H1 (cell line): ENCODE data around the gene C20orf96. TPM values are rescaled to one million over a fixed set of nuclear protein-coding genes. Genes with fewer than 3 reads are reported as not detected.

Experiments used
- BACH1 ChIP-seq: IDR thresholded peaks from 2 replicates; pipeline ENCODE4 v1.6.1; 2012; ENCODE audit warnings: low read length, improper control_type of control experiment
- BRCA1 ChIP-seq: IDR thresholded peaks from 2 replicates; pipeline ENCODE4 v1.6.1; 2012; ENCODE audit warnings: low read depth, low read length, improper control_type of control experiment
- CEBPB ChIP-seq: IDR thresholded peaks from 2 replicates; pipeline ENCODE4 v1.6.1; 2012; ENCODE audit warnings: low read depth, low read length
- GTF2F1 ChIP-seq: IDR thresholded peaks from 2 replicates; pipeline ENCODE4 v1.6.1; 2012; ENCODE audit warnings: low read depth, low read length, improper control_type of control experiment, borderline replicate concordance
- JUN ChIP-seq: IDR thresholded peaks from 2 replicates; pipeline ENCODE4 v1.6.1; 2011; ENCODE audit warnings: low read depth, mild to moderate bottlenecking, improper control_type of control experiment, low read length
- JUND ChIP-seq: IDR thresholded peaks from 2 replicates; pipeline ENCODE4 v1.6.1; 2011; ENCODE audit warnings: mild to moderate bottlenecking, improper control_type of control experiment, low read length
- NANOG ChIP-seq: IDR thresholded peaks from 2 replicates; pipeline ENCODE4 v1.6.1; 2011; ENCODE audit warnings: low read length, low read depth, mild to moderate bottlenecking, inconsistent platforms; ENCODE audit not compliant: insufficient read depth, poor library complexity, severe bottlenecking
- PHF8 ChIP-seq: fragments of 200-600 bp; sonication (generic); conservative IDR thresholded peaks from 2 replicates; pipeline ENCODE4 v1.7.1; 2012; ENCODE audit warnings: low read depth, mild to moderate bottlenecking, inconsistent platforms, low read length, moderate library complexity
- RAD21 ChIP-seq, 2 experiments: IDR thresholded peaks in 1 of 2; conservative IDR thresholded peaks in 1 of 2; 2 replicates each; pipeline ENCODE4 v1.6.1; 2011; ENCODE audit warnings: low read depth in 2 of 2, low read length in 2 of 2, improper control_type of control experiment in 1 of 2, inconsistent platforms in 1 of 2, mild to moderate bottlenecking in 1 of 2, moderate library complexity in 1 of 2
- RNF2 ChIP-seq: fragments of 200-900, 300-1000 bp; sonication (generic); IDR thresholded peaks from 2 replicates; pipeline ENCODE4 v1.7.1; 2016; ENCODE audit warnings: borderline replicate concordance, low read depth, mild to moderate bottlenecking, antibody characterized with exemption, low read length; ENCODE audit not compliant: poor library complexity, severe bottlenecking; ENCODE audit errors: missing control alignments
- SIRT6 ChIP-seq: IDR thresholded peaks from one replicate; pipeline ENCODE4 v1.7.1; 2012; ENCODE audit warnings: low read length, inconsistent platforms
- TBP ChIP-seq: IDR thresholded peaks from 2 replicates; pipeline ENCODE4 v1.6.1; 2011; ENCODE audit warnings: low read depth, low read length, improper control_type of control experiment
- polyA plus RNA-seq, 7 experiments: library from polyadenylated mRNA; depleted of rRNA in 3 of 7; stranded (reverse) in 5 of 7; unstranded in 2 of 7; fragments of >200 nt in 5 of 7; fragments of 200-250 nt in 2 of 7; gene quantifications; 1 replicate in 5 of 7; 2 replicates in 1 of 7; 4 replicates in 1 of 7; pipeline versions ENCODE4 v1.2.1 to v1.2.3, GENCODE V29; 2011 to 2013; ENCODE audit warnings: missing spikeins in 2 of 7, mixed read lengths in 2 of 7
- total RNA-seq: library from RNA; stranded (reverse); fragmentation: NEBNext Ultra II Directional; extraction: Animal tissue kit (Norgen Biotek cat#: 25700); gene quantifications from 2 replicates; pipeline ENCODE4 v1.2.1, GENCODE V29; 2021
- TF ChIP-seq, protein P1 (sequence below): IDR thresholded peaks from 2 replicates; pipeline ENCODE4 v1.6.1; 2011; ENCODE audit warnings: low read depth, mild to moderate bottlenecking, low read length; ENCODE audit not compliant: insufficient read depth

The C20orf96 gene
- total and polyA plus RNA-seq, 2 of the 8 experiments (the other 6 are each of a cell fraction or from before 2014, with no cell fraction given) = 19.2 to 21.0 TPM

DNA sequence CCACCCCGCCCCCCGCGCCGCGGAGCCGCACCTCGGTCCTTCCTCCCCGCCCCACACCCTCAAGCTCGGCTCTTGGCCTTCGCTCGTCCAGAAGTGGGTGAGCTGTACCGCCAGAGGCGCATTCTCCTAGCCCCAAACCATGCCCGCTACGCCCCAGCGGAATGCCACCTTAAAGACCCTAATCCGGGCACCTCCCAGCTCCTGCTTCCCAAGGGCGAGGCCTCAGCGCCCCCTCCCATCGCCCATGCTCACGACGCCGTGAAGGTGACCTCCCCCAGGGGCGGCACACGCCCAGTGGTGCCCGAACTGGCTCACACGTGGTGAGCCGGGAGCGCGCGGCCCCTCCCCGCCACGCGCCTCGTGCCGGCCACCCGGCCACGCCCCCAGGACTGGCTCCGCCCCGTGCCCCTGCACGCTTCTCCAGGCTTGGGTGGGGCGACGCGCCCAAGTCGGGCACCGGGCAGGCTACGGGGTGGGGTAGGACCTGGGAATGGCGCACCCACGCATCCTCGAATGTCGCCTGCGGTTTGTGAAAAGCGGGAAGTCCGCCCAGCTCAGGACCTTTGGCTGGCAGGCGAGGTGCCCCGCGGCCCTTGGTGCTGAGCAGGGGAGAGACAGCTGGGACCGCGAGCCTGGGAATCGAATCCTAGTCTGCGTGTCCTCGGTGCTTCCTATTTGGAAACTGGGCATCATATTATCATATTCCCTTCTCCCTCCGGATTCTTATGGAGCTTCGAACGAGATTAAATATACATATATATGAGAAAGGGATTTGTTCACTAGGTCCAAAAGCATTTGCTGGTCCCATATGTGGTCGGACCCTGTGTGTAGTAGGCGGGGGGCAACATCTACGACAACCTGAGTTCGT, 33.9 kb upstream of the C20orf96 start (continued):
- no peak for TF ChIP-seq JUN
- TF ChIP-seq CEBPB = no peak
- TF ChIP-seq RAD21 (IDR thresholded peaks at IDR 0.05 in 1 of 2, conservative IDR thresholded peaks at IDR 0.05 in 1 of 2; ENCODE audit: low read depth in 2 of 2, low read length in 2 of 2) = peak; percentile 20 to 42
- TF ChIP-seq NANOG = no peak
- TF ChIP-seq BACH1 = peak; percentile 67
- no peak for TF ChIP-seq BRCA1
- TF ChIP-seq RNF2 = no peak
- TF ChIP-seq SIRT6 = no peak
- TF ChIP-seq, protein P1, sequence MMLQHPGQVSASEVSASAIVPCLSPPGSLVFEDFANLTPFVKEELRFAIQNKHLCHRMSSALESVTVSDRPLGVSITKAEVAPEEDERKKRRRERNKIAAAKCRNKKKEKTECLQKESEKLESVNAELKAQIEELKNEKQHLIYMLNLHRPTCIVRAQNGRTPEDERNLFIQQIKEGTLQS = no peak
- TF ChIP-seq JUND = no peak
- no peak for TF ChIP-seq TBP
- TF ChIP-seq PHF8 = peak; percentile 36; the same call in 1 of the 2 replicates
- no peak for TF ChIP-seq GTF2F1
